ENCODE measurements around the gene UVRAG.

UVRAG gene

DNA sequence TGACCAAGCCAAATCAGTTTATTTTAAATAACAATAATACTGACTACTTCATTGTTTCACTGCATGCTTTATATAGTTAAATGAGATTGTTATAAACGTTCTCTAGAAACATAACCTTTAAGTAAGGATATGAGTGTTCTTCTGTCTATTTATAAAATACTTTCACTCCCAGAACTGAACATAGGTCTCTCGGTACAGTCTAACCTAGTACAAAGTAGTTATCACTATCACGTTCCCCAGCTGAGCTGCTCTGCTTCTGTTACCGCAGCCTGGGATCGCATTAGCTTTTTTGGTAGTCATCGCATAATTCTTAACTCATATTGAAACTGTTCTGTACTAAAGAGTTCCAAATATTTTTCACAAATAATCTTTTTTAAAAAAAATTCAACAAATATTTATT, 247.7 kb downstream of the UVRAG start:
- TF ChIP-seq, protein P1, sequence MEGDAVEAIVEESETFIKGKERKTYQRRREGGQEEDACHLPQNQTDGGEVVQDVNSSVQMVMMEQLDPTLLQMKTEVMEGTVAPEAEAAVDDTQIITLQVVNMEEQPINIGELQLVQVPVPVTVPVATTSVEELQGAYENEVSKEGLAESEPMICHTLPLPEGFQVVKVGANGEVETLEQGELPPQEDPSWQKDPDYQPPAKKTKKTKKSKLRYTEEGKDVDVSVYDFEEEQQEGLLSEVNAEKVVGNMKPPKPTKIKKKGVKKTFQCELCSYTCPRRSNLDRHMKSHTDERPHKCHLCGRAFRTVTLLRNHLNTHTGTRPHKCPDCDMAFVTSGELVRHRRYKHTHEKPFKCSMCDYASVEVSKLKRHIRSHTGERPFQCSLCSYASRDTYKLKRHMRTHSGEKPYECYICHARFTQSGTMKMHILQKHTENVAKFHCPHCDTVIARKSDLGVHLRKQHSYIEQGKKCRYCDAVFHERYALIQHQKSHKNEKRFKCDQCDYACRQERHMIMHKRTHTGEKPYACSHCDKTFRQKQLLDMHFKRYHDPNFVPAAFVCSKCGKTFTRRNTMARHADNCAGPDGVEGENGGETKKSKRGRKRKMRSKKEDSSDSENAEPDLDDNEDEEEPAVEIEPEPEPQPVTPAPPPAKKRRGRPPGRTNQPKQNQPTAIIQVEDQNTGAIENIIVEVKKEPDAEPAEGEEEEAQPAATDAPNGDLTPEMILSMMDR (IDR thresholded peaks at IDR 0.05; ENCODE audit: low read depth, low read length, missing control alignments) = no peak
- DNase-seq (ENCODE audit: low read depth) = no peak
- in situ Hi-C loops (cut with HindIII; ENCODE audit: low sequenced_read_pairs) = no loop called here
- no peak overlapping the region for H3K4me3 ChIP-seq (ENCODE audit: low read depth, low read length)

DNA sequence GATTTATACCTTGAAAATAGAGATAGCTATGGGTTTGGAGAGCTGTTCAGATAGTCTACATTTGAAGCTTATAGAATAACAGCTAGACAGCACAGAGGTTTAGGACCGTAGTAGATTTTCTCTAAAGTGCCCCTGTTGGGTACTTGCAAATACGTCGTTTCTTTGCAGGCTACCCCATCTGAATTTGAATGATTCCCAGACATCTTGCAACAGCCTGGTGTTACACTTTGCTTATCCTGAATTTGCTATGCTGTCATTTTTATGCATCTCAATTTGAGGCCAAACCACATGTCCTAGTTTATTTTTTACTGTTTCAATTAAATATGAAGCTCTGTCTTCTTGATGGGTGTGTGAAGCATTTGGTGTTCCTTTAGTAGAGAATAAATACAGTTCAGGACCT, 249.2 kb downstream of the UVRAG start:
- in situ Hi-C loops (cut with HindIII; ENCODE audit: low sequenced_read_pairs) = no loop called here
- TF ChIP-seq, protein P1 (IDR thresholded peaks at IDR 0.05; ENCODE audit: low read depth, low read length, missing control alignments) = no peak
- no peak overlapping the region for H3K4me3 ChIP-seq (ENCODE audit: low read depth, low read length)
- DNase-seq (ENCODE audit: low read depth) = no peak

DNA sequence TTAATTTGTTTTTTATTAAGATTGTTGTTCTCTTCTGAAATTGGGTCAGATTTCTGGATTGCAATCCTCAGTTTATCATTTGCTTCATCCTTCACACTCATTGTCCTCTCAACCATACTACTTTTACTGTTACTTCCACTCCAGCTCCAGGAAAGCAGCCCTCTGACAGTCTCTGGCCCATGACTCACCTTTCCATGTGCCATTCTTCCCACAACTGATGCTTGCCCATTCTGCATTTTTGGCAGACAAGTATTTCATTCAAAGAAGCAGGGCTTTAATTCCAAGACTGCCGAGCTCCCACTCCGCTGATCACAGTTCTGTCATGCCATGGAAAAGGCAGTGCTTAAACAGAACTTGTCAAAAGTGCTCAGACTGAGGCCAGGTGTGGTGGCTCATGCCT, 252.1 kb downstream of the UVRAG start:
- TF ChIP-seq, protein P1 (IDR thresholded peaks at IDR 0.05; ENCODE audit: low read depth, low read length, missing control alignments) = no peak
- in situ Hi-C loops (cut with HindIII; ENCODE audit: low sequenced_read_pairs) = no loop called here
- DNase-seq (ENCODE audit: low read depth) = peak; percentile 46

DNA sequence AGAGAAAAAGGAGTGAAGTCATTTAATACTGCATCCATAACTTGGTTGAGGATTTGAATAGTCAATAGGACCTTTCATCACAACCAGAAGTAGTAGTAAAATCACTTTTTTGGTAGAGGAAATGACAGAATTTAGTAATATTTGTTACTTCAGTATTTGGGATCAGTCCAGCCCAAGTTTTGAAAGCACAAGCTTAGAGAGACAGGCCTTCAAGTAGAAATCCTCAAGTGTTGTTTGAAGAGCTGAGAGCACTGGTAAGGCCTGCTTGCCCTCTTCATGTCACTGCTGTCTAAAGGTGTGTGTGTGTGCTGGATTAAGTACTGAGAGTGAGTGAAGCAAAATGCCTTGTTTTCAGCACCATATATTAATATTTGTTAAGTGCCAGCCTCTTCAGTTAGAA, 254.0 kb downstream of the UVRAG start:
- H3K4me3 ChIP-seq (ENCODE audit: low read depth, low read length) = no peak overlapping the region
- in situ Hi-C loops (cut with HindIII; ENCODE audit: low sequenced_read_pairs) = no loop called here
- TF ChIP-seq, protein P1 (IDR thresholded peaks at IDR 0.05; ENCODE audit: low read depth, low read length, missing control alignments) = no peak
- DNase-seq (ENCODE audit: low read depth) = no peak

More for the DNA sequence above, 252.1 kb downstream of the UVRAG start:
- H3K4me3 ChIP-seq (ENCODE audit: low read depth, low read length) = no peak overlapping the region

DNA sequence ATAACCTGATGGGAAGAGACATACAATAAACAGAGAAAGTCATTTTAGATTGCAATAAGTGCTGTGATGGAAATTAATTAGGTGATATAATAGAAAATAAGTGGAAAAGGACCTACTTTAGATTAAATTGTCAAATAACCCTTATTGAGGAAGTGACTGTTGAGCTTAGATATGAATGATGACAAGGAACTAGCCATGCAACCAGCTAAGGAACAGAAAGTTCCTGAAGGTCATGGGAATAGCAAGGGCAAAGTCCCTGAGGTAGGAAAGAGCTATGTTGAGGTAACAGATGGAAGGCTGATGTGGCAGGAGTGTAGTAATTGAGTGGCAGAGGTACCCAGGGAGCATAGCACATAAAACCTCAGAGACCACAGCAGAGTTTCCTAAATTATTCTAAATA, 256.1 kb downstream of the UVRAG start:
- in situ Hi-C loops (cut with HindIII; ENCODE audit: low sequenced_read_pairs) = no loop called here
- H3K4me3 ChIP-seq (ENCODE audit: low read depth, low read length) = no peak overlapping the region
- DNase-seq (ENCODE audit: low read depth) = no peak
- TF ChIP-seq, protein P1 (IDR thresholded peaks at IDR 0.05; ENCODE audit: low read depth, low read length, missing control alignments) = no peak

DNA sequence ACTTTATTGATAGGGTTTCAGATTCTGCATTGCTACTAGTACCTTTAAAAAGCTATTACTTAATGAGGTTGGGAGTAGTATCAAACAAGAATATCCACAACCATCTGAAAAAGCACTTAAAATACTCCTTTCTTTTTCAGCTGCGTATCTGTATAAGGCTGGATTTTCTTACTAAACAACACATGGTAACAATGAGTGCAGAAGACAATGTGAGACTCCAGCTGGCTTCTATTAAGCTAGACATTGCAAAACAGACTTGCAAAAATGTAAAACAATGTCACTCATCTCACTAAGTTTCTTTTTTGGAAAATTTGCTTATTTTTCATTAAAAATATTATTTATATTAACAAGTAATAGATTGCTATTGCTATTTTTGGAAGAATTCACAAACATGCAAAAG, 258.7 kb downstream of the UVRAG start:
- TF ChIP-seq, protein P1 (IDR thresholded peaks at IDR 0.05; ENCODE audit: low read depth, low read length, missing control alignments) = no peak
- DNase-seq (ENCODE audit: low read depth) = no peak
- in situ Hi-C loops (cut with HindIII; ENCODE audit: low sequenced_read_pairs) = no loop called here
- no peak overlapping the region for H3K4me3 ChIP-seq (ENCODE audit: low read depth, low read length)
